H1 (cell line): Measurements from ENCODE around the gene WWP2.

Experiments used
- CEBPB ChIP-seq: IDR thresholded peaks from 2 replicates; pipeline ENCODE4 v1.6.1; 2012; ENCODE audit warnings: low read depth, low read length
- GABPA ChIP-seq: IDR thresholded peaks from 2 replicates; pipeline ENCODE4 v1.6.1; 2011; ENCODE audit warnings: mild to moderate bottlenecking, low read length, moderate library complexity, borderline replicate concordance; ENCODE audit not compliant: insufficient read depth
- KDM1A ChIP-seq: fragments of 200-600, 300-600 bp; sonication (generic); IDR thresholded peaks from 2 replicates; pipeline ENCODE4 v1.7.1; 2016; ENCODE audit warnings: mild to moderate bottlenecking, low read length, borderline replicate concordance
- POLR2A ChIP-seq, 2 experiments: IDR thresholded peaks; 1 replicate in 1 of 2; 2 replicates in 1 of 2; pipeline ENCODE4 v1.6.1; 2011; ENCODE audit warnings: low read depth in 2 of 2, low read length in 2 of 2, mild to moderate bottlenecking in 2 of 2; ENCODE audit errors: control extremely low read depth in 1 of 2
- POLR2AphosphoS5 ChIP-seq: IDR thresholded peaks from 2 replicates; pipeline ENCODE4 v1.6.1; 2011; ENCODE audit warnings: low read depth, low read length
- TF ChIP-seq, protein P1 (sequence below), 3 experiments: IDR thresholded peaks; 1 replicate in 2 of 3; 2 replicates in 1 of 3; pipeline versions ENCODE4 v1.5.1 to v1.6.1; 2011; ENCODE audit warnings: low read length in 3 of 3, mild to moderate bottlenecking in 3 of 3, inconsistent platforms in 2 of 3, low read depth in 1 of 3, moderate library complexity in 1 of 3; ENCODE audit not compliant: insufficient read depth in 1 of 3; ENCODE audit errors: control extremely low read depth in 1 of 3
- TF ChIP-seq, protein P2 (sequence below): IDR thresholded peaks from 2 replicates; pipeline ENCODE4 v1.6.1; 2012; ENCODE audit warnings: inconsistent platforms

DNA sequence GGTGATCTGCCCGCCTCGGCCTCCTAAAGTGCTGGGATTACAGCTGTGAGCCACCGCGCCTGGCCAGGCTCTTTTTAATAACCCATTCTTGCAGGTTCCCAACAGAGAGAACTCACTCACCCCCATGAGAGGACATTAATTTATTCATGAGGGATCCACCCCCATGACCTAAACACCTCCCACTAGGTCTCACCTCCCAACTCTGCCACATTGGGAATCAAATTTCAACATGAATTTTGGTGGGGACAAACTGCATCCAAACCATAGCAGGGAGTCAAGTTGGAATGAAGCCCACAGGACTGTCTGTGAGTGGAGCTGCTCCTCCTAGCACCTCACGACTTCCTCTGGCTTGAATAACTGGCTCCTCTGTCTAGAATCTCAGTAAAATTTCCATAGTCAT lies 85.5 kb downstream of the WWP2 start:
- TF ChIP-seq CEBPB (no peak), POLR2AphosphoS5 (no peak), KDM1A (no peak), GABPA (no peak), POLR2A (IDR thresholded peaks at IDR 0.05; ENCODE audit: control extremely low read depth in 1 of 2, low read depth in 2 of 2, low read length in 2 of 2) (no peak)
- TF ChIP-seq, protein P1, sequence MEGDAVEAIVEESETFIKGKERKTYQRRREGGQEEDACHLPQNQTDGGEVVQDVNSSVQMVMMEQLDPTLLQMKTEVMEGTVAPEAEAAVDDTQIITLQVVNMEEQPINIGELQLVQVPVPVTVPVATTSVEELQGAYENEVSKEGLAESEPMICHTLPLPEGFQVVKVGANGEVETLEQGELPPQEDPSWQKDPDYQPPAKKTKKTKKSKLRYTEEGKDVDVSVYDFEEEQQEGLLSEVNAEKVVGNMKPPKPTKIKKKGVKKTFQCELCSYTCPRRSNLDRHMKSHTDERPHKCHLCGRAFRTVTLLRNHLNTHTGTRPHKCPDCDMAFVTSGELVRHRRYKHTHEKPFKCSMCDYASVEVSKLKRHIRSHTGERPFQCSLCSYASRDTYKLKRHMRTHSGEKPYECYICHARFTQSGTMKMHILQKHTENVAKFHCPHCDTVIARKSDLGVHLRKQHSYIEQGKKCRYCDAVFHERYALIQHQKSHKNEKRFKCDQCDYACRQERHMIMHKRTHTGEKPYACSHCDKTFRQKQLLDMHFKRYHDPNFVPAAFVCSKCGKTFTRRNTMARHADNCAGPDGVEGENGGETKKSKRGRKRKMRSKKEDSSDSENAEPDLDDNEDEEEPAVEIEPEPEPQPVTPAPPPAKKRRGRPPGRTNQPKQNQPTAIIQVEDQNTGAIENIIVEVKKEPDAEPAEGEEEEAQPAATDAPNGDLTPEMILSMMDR (IDR thresholded peaks at IDR 0.05; ENCODE audit: control extremely low read depth in 1 of 3, insufficient read depth in 1 of 3, low read depth in 1 of 3, low read length in 3 of 3), result no peak
- TF ChIP-seq, protein P2, sequence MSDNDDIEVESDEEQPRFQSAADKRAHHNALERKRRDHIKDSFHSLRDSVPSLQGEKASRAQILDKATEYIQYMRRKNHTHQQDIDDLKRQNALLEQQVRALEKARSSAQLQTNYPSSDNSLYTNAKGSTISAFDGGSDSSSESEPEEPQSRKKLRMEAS, result no peak
